Measurements from ENCODE around the gene CORO2A. TPM values are rescaled to one million over a fixed set of nuclear protein-coding genes. Genes with fewer than 3 reads are reported as not detected.

CORO2A gene
- total and polyA plus RNA-seq, 2 of the 13 experiments (the other 11 are each of a cell fraction or from before 2014, with no cell fraction given), result 14.4 to 15.3 TPM

- TF ChIP-seq FOSL2 (CRISPR knock-in tag; IDR thresholded peaks at IDR 0.05) (peak; percentile 47; the same call in 1 of the 2 replicates), ZSCAN21 (CRISPR knock-in tag; IDR thresholded peaks at IDR 0.05; ENCODE audit: borderline replicate concordance) (peak; percentile 60; the same call in 1 of the 2 replicates), ZNF274 (CRISPR knock-in tag; IDR thresholded peaks at IDR 0.05) (no peak), SETDB1 (CRISPR knock-in tag; IDR thresholded peaks at IDR 0.05; ENCODE audit: borderline replicate concordance) (no peak), EZH2 (conservative IDR thresholded peaks at IDR 0.05; ENCODE audit: low read depth, low read length) (no peak), TERF1 (CRISPR knock-in tag; IDR thresholded peaks at IDR 0.05) (no peak), ZNF431 (CRISPR knock-in tag; IDR thresholded peaks at IDR 0.05; ENCODE audit: borderline replicate concordance, low read depth) (no peak), PITX1 (CRISPR knock-in tag; IDR thresholded peaks at IDR 0.05) (no peak), SKIL (CRISPR knock-in tag; IDR thresholded peaks at IDR 0.05; ENCODE audit: borderline replicate concordance) (0 out of 2 replicates have a peak, but pooled peaks have one; percentile 31), TBX2 (CRISPR knock-in tag; IDR thresholded peaks at IDR 0.05; ENCODE audit: borderline replicate concordance) (no peak), HNRNPK (IDR thresholded peaks at IDR 0.05; ENCODE audit: low read depth, low read length, poor library complexity, severe bottlenecking) (no peak), CERS6 (CRISPR knock-in tag; IDR thresholded peaks at IDR 0.05) (no peak)
- TF ChIP-seq, protein P1, sequence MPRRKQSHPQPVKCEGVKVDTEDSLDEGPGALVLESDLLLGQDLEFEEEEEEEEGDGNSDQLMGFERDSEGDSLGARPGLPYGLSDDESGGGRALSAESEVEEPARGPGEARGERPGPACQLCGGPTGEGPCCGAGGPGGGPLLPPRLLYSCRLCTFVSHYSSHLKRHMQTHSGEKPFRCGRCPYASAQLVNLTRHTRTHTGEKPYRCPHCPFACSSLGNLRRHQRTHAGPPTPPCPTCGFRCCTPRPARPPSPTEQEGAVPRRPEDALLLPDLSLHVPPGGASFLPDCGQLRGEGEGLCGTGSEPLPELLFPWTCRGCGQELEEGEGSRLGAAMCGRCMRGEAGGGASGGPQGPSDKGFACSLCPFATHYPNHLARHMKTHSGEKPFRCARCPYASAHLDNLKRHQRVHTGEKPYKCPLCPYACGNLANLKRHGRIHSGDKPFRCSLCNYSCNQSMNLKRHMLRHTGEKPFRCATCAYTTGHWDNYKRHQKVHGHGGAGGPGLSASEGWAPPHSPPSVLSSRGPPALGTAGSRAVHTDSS (CRISPR knock-in tag; conservative IDR thresholded peaks at IDR 0.05), result no peak
- TF ChIP-seq, protein P2, sequence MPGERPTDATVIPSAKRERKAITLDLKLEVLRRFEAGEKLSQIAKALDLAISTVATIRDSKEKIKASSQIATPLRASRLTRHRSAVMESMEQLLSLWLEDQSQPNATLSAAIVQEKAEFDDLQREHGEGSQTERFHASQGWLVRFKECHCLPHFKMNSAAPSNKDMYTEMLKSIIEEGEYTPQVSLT (CRISPR knock-in tag; IDR thresholded peaks at IDR 0.05; ENCODE audit: borderline replicate concordance, low read depth), result no peak
- TF ChIP-seq, protein P3, sequence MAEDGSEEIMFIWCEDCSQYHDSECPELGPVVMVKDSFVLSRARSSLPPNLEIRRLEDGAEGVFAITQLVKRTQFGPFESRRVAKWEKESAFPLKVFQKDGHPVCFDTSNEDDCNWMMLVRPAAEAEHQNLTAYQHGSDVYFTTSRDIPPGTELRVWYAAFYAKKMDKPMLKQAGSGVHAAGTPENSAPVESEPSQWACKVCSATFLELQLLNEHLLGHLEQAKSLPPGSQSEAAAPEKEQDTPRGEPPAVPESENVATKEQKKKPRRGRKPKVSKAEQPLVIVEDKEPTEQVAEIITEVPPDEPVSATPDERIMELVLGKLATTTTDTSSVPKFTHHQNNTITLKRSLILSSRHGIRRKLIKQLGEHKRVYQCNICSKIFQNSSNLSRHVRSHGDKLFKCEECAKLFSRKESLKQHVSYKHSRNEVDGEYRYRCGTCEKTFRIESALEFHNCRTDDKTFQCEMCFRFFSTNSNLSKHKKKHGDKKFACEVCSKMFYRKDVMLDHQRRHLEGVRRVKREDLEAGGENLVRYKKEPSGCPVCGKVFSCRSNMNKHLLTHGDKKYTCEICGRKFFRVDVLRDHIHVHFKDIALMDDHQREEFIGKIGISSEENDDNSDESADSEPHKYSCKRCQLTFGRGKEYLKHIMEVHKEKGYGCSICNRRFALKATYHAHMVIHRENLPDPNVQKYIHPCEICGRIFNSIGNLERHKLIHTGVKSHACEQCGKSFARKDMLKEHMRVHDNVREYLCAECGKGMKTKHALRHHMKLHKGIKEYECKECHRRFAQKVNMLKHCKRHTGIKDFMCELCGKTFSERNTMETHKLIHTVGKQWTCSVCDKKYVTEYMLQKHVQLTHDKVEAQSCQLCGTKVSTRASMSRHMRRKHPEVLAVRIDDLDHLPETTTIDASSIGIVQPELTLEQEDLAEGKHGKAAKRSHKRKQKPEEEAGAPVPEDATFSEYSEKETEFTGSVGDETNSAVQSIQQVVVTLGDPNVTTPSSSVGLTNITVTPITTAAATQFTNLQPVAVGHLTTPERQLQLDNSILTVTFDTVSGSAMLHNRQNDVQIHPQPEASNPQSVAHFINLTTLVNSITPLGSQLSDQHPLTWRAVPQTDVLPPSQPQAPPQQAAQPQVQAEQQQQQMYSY (CRISPR knock-in tag; IDR thresholded peaks at IDR 0.05), result no peak
These were observed 42.3 kb downstream of the CORO2A start (continued) for GRCh38 chr9:98150164-98150563.

Measured in HepG2 (cell line).